NCI-H1930 (cell line): ENCODE measurements around the gene PRDX1.
"Not testable (repeated sequence)": the region's sequence is repeated elsewhere in the genome, so short reads cannot be mapped to it uniquely, and the experiment has no call there.

Source experiments
- DNase-seq, 2 experiments: peaks; one replicate each; lab custom pipeline; 2025; lab: John Stamatoyannopoulos, UW

Gene PRDX1

GRCh38 chr1:45503462-45504360 lies 18.0 kb downstream of the PRDX1 start:
- DNase-seq, result no peak

- DNase-seq, result no peak
Measured at GRCh38 chr1:45501505-45501859, 20.2 kb downstream of the PRDX1 start.

- no peak for DNase-seq
Measured at GRCh38 chr1:45499415-45499769, 22.3 kb downstream of the PRDX1 start.

- no peak for DNase-seq
Measured at GRCh38 chr1:45498279-45498678, 23.4 kb downstream of the PRDX1 start.

GRCh38 chr1:45493116-45493697 lies 28.5 kb downstream of the PRDX1 start:
- DNase-seq, result peak; percentile 30 to 43

- DNase-seq, result no peak
Measured at GRCh38 chr1:45492691-45493090, 29.0 kb downstream of the PRDX1 start.

- DNase-seq, result no peak
Measured at GRCh38 chr1:45491487-45492260, 30.0 kb downstream of the PRDX1 start.

GRCh38 chr1:45490626-45491486 lies 30.8 kb downstream of the PRDX1 start, which contains the start of gene TESK2:
TSS of gene TESK2 (minus strand) at chr1:45491163. CDS start at chr1:45457785, 33,378 bp downstream.
- DNase-seq, result peak; percentile 91 to 97

- DNase-seq, result no peak
Measured at GRCh38 chr1:45490121-45490625, 31.5 kb downstream of the PRDX1 start.

GRCh38 chr1:45489379-45489778 lies 32.3 kb downstream of the PRDX1 start:
- DNase-seq, result not testable (repeated sequence)

GRCh38 chr1:45488666-45489377 lies 32.9 kb downstream of the PRDX1 start:
- no peak for DNase-seq

GRCh38 chr1:45485949-45486348 lies 35.7 kb downstream of the PRDX1 start:
- no peak for DNase-seq

GRCh38 chr1:45479039-45479748 lies 42.5 kb downstream of the PRDX1 start:
- no peak for DNase-seq

- no peak for DNase-seq
Measured at GRCh38 chr1:45478121-45478814, 43.4 kb downstream of the PRDX1 start.

- DNase-seq, result no peak
Measured at GRCh38 chr1:45477646-45478045, 44.0 kb downstream of the PRDX1 start.

- not testable (repeated sequence) for DNase-seq
Measured at GRCh38 chr1:45474194-45474593, 47.5 kb downstream of the PRDX1 start.

GRCh38 chr1:45473302-45473701 lies 48.4 kb downstream of the PRDX1 start:
- no peak for DNase-seq

- peak in 1 of 2 experiments; percentile 15 for DNase-seq
Measured at GRCh38 chr1:45470306-45470798, 51.3 kb downstream of the PRDX1 start.

GRCh38 chr1:45467353-45467752 lies 54.3 kb downstream of the PRDX1 start:
- not testable (repeated sequence) for DNase-seq
